Right hindlimb (tissue), 1 donor: ENCODE data around the gene TGFBR1.

Experiments used
- DNase-seq: peaks from one replicate; pipeline ENCODE4 v3.0.0-alpha.2; 2018

Gene TGFBR1

DNA sequence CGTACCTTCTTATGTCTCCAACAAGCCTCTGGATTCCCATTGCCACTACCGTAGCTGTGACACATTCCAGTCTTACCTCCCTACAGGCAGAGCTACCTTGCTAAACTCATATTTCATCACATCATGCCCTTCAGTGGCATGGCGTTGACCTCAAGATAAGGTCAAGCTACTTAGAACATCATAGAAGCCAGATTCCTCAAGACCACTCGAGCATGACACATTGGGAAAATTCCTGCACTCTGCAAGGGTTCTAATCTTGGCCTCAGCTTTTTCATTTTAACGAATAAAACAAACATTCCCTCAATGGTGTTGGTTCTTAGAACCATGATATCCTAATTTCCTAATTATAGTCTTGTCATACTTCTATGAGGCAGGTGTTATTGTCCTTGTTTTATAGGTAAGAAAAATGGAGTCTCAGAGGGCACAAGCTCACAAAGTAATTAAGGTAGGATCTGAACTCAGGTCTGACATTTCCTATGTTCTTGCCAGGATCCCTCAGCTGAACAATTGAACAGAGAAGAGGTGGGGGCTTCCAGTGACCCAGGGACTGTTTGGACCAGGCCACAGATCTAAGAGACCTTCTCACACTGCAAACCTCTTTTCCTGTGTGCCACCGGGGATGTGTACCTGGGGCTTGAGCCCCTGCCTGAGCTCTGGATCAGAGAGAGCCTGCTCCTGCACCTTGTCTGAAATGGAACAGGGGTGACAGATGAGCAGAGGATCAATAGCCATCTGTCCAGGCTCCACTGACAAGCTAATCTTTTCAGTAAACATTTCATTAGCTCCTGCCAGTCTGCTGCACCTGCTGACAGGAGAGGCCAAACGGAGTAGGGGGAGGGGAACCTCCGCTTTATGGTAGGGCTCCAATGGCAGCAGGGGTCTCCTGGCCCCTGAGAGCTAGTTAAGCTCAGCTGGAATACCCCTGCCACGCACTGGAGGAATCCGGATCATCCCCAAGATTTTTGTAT lies 67.5 kb downstream of the TGFBR1 start:
- no peak for DNase-seq

DNA sequence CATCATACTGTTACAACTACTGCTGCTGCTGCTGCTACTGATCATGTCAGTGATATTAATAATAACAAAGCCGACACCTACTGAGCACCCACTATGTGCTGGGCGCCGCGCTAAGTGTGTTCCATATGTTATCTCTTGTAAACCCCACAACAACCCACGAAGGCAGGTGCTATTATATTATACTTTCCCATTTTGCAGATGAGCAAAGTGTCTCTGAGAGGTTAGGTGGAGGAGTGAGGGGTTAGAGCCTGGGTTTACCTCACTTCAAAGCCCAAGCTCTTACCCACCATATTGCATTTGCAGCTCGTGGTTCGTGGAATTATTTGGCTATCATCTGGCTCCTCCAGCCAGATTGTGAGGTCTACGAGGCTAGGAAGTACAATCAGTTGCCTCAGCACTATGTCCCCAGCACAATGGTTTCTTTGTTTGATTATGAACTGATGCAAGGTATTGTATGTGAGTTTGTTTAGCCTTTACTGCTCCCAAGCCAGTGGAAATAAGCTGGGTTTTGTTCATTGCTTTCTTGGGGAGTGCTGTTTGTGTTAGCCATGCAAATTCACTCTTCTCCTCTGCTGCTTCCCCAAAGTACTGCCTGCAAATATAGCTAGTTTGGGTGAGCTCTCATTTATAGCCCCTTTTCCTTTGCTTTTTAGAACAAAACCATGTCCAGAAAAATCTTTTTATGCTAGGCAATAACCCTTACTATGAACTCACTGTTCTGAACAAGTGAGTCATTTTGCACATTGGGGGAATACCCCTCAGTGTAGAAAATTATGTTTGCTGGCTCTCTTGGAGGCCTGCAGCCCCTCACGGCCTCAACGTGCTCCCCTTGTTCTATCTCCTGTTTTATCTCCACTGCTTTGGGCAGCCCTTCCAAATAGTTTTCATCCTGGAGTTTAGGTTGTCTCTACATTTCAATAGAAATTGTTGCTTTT lies 68.9 kb downstream of the TGFBR1 start:
- DNase-seq: no peak

DNA sequence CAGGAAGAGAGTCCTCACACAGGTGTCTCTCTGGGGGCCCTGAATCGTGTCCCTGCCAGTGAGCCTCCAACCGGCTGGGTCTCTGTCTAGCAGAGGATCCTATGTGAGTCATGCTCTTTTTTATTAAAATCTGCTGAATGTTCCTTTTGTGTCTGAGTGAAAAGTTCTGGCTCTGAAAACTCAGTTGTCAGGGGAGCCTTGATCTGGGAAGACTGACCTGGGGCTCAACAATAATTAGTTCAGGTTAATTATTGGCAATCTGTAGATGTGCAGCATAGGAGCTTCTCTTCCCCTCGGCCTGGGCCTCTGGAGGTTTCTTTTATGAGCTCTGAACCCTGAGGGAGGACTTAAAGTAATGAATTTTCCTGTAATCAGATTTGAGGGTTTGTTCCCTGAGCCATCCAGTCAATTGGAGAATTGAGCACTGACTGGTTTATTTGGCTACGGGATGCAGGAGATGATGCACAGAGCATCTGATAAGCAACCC lies 71.7 kb downstream of the TGFBR1 start:
- DNase-seq: no peak

DNA sequence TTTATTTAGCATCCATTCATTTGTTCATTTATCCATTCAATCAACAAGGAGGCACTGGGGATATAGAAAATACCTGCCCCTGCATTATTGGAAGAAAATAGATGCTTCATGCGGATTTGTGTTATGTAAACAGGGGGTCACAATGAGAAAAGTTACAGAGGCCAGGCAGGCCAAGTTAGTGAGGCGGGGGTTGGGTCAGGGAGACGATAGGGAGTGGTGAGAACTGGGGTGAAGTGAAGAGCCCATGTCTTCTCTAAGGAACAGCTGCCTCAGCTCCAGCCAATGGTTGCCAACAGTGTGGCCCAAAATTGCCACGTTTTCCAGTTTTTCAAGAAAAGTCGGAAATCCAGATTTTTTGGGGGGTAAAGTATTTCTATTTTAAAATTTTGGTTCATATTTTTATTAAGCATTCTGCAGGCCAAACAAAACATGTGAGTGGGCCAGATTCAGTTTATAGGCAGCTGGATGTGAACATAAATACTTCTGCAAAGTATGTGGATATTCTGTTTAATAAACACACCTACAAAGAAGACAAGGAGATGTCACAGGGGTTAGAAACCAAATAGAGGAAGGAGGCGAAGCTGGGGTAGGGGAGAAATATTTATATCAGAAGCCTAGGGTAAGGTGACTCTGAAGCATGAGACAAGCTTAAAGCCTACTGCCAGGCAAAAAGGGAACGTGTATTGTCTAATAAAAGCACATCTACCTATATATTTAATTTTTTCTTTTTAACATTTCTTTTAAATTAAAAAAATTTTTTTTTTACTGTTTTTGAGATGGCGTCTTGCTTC lies 72.9 kb downstream of the TGFBR1 start:
- no peak for DNase-seq

DNA sequence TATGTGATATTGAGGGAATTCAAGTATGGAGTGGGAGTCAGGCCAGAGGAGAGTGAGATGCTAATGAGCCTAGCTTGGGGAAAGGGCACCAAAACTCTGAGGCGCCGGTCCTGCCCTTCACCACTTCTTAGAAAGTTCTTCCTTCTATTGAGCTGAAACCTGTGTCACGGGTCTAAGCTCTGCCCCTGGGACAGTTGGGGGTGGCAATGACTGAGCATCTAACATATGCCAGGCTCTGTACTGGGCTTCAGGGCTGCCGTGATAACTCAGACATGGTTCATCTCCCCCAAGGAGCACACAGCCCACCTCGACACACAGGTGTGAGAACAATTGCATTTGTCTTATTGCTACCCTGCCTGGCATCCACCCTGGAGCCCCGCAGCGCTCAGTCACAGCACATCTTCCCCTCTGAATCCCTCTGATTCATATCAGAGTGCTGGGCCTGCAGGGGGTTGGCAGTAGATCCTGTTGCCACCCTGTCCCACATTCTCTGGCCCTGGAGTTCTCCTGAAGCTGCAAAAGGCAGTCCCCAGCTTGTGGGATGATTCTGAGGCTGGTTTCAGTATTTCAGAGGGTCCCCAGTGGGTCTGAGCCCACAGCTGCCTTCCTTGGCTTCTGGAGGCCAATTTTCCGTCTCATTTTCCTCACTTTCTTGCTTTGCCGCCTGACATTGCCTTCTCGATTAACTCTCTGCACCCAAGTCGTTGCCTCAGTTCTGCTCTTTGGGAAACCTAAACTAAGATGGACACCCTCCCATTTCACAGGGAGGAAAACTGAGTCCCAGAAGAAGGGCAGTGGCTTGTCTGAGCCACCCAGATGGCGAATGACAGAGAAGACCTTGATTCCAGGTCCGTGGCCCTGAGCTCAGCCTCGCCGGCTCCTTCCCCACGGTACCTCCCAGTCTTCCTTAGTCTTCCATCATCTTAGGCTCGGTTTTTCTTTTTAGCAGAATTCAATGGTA lies 74.3 kb downstream of the TGFBR1 start:
- no peak for DNase-seq

DNA sequence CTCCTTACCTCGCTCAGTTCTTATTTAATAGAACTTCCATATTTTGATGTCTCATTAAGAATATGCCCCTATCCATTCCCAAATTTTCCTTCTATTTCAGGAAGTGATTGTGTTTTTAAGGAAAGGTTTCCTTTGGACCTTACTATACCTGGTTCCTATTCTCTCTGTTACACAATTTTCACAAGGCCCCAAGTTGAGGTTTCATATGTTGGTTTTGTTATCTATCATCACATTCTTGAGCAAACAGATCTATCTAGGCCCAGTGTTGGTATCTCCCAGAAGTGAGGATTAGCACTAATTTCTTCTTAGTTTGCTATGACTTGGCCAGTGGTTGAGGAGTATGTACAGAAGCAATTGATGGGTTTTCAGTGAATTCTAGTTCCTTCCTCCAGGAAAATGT lies 75.3 kb downstream of the TGFBR1 start:
- no peak for DNase-seq

DNA sequence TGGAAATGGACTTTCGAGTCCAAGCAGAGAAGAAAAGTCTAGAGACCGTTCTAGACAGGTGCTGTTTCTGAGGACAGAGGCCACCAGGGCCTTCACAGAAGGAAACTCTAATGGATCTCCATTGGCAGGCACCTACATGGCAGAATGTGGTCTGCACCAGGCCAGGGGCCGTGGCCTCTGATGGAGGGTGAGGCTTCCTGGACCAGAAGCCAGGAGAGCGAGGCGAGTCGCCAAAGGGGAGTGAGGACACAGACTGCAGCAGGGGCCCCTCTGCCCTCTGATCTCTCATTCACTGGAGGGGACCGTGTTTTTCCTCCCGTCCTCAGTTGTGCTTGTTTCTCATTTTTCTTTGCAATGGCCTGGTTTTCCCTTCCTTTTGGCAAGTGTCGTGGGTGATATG lies 75.7 kb downstream of the TGFBR1 start:
- DNase-seq: no peak

DNA sequence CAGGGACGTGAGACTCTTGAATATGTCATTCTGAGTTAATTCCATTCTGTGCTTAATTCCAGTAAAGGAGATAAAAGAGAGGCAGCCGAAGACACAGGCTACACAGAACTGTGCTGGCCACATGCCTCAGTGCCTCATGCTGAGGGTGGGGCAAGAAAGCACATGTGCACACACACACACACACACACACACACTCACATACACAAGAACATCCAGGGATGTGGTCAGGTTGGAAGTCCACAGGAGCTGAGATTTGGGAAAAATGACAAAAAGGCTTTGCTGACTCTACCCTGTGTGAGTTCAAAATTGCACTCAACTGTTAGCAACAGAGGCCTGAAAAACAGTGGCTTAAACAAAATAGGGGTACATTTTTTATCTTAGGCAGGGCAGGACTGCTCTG lies 76.3 kb downstream of the TGFBR1 start:
- no peak for DNase-seq

DNA sequence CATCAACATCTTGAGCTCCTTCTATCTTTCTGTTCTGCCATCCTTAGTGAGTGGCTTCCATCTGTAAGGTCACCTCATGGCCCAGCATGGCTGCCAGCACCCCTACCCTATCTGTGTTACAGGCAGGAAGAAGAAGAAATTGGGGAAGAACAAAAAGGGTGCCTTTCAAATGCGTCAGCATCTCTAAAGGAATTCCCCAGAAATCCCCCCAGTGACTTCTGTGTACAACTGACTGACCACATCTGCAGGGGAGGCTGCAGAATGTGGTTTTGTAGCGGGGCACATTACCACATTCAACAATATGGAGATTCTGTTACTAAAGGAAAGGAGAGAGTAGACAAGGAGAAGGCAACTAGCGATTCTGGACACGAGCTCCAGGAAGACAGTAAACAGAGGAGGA lies 76.7 kb downstream of the TGFBR1 start:
- DNase-seq: no peak

DNA sequence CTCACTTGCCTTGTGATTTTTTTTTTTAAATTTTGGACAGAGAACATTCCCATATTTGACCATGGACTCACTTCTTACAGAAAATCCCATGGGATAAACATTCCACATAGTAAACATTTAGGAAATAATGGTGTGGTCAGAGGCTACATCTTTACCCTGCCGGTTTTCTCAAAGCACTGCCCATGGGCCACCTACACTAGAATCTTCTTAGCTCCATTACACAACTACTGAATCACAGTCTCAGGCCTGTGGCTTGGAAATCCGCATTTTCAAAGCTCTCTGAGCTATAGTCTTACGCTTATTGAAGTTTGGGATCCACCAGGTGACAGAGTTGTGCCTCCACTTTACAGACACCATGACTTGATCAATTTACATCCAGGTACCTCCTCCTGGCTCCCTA lies 77.4 kb downstream of the TGFBR1 start:
- DNase-seq: no peak

DNA sequence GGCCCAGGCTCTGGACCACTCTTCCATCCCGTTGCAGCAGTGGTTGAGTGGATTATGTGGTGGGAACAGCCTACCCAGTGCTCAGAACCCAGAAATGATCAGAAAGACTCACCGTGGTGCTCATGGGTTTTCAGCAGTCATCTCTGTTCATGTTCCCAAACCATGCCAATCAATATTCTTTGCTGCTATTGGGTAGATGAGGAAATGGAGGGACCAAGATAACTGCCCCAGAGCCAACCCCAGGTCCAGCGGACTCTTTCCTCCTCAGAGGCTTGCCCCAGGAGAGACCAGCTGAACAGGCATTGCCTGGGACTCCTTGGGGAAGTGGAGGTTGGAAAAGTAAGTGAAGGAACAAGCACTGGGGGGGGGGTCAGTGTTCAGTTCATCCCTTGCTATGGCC lies 78.7 kb downstream of the TGFBR1 start:
- no peak for DNase-seq

DNA sequence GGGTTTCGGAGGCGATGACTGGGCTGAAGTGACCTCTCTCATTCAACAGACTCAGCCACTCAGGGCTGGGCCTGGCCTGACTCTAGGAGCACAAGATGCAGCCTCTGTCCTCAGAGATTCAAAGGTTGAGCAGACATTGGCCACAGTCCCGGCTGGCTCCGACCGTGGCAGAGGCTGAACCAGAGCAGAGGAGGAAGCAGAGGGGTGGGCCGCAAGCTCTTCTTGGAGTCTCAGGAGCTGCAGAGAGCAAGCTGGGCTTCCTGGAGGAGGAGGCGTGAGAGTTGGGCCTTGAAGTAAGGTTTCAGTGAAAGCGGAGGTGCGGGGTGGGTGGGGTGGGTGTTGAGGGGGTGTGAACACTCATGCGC lies 79.2 kb downstream of the TGFBR1 start:
- DNase-seq: no peak

DNA sequence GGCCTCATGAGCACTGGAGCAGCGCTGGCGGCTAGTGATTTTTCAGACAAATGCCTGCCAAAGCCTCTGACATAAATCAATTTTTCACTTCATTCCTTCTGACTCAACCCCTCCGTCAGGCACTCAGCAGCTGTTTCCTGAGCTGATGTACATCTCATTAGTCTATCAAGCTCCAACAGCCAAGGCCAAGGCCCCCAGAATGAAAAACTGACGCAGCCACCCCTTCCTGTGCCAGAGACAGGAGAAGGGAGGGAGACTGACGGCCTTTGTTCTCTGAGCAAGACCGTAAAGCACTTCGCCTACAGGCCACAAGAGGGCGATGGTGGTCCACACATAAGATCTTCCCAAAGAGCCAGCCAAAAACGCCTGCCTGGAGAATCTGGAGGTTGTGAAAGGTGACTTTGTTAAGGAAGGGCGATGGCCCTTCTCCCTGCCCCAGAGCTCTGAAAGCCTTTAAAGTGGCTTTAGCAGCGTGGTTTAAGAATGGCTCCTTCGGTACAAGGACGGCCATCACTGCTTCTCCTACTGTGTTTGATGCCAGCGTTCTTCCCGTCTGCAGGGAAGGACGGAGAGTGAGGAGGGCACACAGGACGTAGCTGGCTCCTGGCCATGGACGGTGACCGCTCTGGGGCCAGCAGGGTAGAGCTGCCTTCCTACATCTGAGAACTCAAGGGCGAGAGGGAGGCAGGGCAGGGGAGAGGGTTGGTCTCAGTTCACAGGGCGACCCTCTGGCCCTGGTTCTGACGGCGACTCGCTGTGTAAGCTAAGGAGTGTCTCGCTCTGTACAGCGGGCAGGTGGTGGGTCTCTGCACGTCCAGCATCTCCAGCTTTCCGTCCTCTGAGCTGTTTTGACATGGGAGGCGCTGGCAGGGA lies 79.8 kb downstream of the TGFBR1 start:
- peak; percentile 95 for DNase-seq

DNA sequence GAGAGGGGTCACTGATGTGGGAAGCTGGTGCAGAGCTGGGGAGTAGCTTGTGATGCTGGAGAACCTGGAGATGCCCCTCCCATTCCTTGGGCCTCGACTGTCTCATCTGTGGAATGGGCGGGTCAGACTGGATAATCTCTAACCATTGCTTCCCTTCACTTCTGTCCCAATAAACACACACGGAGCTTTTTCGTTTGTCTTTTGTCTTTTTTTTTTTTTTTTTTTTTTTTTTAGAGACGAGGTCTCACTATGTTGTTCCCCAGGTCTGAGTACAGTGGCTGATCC lies 80.4 kb downstream of the TGFBR1 start:
- no peak for DNase-seq

DNA sequence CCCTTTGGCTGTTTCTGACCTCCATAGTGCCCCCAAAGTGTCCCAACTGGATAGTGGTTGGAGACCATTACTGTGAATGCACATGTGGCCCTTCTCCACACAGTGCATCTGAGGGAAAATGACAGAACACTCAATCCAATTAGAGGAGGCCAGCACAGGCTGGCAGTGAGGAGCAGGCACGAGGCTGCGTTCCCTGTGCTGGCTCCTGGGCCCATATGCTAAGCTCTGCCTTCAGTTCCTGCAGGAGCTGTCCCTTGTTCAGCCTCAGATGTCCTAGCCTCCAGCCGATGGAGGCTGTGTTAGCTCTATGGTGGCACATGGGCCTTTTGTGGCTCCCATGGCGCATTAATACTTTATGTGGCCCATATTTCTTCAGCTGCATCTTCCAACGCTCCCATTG lies 81.0 kb downstream of the TGFBR1 start:
- no peak for DNase-seq

DNA sequence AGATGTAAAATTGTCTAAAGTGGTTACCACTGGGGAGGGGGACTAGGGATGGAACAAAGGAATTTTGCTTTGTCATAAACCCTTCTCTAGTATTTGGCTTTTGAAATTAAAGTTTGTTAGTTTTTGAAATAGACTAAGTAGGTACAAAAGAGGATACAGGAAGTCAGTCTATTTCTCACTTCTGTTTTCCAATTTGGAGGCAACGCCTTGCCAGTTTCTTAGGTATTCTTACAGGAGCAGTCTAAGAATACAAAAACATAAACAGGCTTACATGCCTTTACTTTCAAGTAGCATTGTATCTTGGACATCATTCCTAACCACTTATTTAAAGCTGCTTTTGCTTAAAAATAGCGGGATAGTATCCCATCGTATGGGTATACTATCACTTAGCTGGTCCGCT lies 82.4 kb downstream of the TGFBR1 start:
- DNase-seq: no peak

DNA sequence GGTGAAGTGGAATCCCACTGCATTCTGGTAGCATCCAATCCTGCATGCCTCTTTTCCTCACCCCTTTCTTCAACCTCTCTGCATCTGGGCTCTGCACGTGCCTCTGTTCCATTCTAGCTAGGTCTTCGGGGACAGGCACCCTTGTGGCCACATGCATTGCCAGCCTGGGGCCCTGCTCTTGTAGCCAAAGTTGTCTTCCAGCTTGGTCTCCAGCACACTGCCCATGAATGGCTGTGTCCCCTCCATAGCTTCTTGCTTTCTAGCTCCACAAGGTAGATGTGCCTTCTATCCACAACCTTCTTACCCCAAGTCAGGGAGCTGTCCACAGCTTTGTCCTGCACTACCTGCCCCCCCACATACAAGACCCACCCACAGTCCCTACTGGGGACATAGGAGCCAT lies 84.3 kb downstream of the TGFBR1 start:
- DNase-seq: no peak

DNA sequence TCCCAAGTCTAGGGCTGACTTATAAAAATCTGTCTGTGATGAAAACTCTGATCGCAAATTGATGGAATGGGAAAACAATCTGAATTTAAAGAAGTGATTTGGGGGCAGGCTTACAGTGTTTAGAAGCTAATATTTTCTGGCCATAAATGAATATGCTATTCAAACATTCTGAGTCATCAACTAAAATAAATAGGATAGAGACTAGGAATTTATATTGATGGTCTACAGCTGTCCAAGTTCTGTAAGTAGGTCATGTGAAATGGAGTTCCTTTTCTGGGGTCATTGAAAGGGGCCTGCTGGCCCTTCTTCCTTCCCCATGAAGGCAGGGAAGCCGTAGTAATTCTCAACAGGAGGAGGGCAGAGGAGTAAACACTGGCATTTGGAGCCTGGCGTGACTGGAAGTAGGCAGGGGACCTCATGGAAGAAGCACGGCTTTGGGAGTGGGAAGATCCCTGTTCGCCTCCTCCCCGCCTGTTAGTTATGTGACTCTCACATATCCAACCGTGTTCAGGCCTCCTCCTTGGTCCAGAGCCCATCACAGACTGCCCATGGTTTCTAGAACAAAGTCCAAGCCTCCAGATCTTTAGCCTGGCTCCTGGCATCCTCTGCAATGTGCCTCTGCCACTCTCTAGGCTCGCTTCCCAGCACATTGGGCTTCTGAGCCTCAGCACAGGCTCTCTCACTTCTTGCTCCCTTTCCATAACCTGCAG lies 85.1 kb downstream of the TGFBR1 start:
- no peak for DNase-seq

DNA sequence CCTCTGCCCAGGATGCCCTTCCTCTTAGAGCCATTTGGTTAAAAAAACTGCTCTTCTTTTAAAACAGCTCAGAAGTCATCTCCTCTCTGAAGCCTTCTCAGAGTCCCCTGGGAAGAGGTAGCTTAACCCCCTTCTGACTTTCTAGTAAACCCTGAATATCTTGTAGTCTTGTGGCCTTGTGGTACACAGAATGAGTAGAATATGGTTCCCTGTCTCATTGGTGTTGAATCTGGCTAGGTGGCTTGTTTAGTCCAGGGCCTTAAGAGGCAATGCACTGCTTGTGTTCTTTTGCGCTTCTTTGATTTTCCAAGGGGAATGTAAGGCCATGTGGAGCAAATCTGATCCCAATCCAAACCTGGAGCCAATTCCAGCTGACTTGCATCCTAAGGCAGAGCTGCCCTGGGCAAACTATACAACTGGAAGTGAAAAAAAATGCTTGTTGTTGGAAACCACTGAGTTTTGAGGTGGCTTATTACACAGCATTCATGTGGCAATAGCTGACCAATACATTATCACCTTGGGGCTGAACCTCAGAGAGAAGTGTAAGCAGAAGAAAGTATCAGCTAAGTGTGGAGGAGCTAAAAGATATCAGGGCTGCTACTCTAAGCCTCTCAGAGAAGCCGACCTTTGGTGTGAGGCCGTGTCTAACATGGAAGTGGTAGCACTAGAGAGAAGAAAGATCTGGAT lies 85.8 kb downstream of the TGFBR1 start:
- DNase-seq: no peak
